ENCODE results near the gene DYNC2H1.
"Not testable (repeated sequence)": the region's sequence is repeated elsewhere in the genome, so short reads cannot be mapped to it uniquely, and the experiment has no call there.

Gene DYNC2H1

GRCh38 chr11:103372906-103373305 is 263.7 kb downstream of the DYNC2H1 start:
- DNase-seq = no peak

DNA sequence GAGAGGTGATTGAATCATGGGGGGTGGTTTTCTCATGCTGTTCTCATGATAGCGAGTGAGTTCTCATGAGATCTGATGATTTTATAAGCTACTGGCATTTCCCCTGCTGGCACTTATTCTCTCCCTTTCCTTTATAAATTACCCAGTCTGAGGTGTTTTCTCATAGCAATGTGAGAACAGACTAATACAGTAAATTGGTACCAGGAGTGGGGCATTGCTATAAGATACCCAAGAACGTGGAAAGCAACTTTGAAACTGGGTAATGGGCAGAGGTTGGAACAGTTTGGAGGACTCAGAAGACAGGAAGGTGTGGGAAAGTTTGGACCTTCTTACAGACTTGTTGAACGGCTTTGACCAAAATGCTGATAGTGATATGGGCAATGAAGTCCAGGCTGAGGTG is 265.0 kb downstream of the DYNC2H1 start:
- not testable (repeated sequence) for DNase-seq

DNA sequence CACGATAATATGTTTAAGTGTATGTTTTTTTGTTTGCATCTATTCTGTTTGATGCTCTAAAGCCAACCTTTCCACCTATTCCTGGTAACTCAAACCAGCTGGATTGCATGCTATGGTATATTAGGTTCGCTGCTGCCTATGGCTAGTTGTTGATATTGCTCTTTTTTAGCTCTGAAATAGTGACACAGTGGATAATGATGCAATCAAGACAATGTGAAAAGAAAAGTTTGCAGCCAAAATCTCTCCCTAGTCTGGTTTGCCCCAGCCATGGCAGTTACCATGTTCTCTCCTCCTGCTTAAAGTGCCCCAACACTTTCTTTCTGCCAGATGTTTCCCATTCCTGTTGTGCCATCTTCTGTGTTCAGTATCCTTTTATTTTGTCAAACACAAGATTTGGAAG is 269.7 kb downstream of the DYNC2H1 start:
- no peak for DNase-seq

- DNase-seq = no peak
Measured at GRCh38 chr11:103380031-103380430, 270.8 kb downstream of the DYNC2H1 start.

DNA sequence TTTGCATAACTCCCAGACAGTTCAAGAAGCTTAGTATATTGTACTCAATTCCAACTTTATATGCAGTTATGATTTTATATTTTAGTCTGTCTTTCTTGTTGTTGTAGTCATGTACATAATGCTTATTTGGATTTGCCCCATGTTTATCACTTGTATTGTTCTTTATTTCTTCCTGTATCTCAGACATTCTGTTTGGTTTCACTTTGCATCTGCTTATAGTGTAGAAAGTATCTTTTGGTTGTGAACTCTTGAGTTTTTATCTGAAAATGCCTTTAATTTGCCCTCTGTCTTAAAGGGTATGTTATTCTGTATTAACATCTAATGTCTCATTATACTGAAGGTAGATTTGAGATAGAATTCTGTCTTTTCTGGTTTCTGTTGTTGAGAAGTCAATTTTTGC is 275.4 kb downstream of the DYNC2H1 start:
- DNase-seq = no peak

DNA sequence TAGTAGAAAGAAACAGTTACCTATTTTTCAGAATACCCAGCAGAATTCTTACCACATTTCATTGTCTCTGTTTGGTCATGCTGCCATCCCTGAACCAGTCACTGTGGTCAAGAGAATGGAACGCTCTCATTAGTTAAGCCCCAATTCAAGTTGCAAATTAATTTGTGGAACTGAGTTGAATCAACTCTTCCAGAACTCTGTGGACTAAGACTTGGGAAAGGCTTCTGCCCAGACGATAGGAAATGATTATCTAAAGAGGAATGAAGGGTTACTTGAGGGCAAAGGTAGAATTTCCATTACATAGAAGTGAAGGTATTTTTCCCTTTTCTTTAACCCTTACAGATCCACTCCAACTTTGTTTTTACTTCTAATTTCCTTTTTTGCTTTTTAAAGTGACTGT is 286.4 kb downstream of the DYNC2H1 start:
- no peak for DNase-seq

DNA sequence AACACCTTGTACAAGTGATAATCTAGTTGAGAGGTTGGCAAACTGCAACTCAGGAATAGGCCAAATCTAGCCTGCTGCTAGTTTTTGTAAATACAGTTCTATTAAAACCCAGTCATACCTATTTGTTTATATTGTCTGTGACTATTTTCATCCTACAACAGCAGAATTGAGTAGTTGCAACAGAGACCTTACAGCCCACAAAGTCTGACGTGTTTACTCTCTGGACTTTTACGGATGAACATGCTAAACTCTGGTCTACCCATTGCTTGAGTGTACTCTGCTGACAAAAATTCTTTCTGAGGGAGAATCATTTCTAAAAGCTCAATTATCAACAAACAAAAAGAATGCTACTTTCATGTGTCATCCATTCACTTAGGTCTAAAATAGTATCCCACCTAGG is 287.0 kb downstream of the DYNC2H1 start:
- DNase-seq = no peak

DNA sequence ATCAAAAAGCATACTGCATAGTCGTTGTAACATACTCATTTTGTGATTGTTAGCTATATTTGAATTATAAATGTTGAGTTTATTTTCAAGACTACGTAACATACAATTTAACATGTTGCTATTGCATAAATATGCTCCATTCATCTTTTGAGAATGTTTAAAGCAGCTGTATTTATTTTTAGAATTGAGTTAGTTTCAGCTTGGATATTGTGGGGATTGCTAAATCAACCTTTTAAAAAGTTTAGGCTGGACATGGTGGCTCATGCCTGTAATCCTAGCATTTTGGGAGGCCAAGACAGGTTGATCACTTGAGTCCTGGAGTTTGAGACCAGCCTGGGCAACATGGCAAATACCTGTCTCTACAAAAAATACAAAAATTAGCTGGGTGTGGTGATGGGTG is 288.1 kb downstream of the DYNC2H1 start:
- no peak for DNase-seq

DNA sequence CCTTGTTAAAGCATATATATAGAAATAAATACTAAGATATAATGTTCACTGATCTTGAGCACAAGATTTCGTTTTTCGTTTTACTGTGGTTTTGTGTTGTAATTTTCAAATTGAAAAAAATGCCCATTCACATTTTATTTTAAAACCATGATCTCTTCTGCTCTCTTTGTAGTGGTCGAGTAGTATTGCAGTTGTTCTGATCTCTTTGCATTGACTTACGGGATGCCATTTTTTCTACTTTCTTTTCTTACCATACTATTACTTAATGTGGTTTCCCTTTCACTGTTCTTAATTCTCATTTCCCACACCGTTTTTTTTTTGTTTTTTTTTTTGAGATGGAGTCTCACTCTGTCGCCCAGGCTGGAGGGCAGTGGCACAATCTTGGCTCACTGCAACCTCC is 289.6 kb downstream of the DYNC2H1 start:
- DNase-seq = no peak

- DNase-seq = no peak
Measured at GRCh38 chr11:103406357-103406756, 297.1 kb downstream of the DYNC2H1 start.

DNA sequence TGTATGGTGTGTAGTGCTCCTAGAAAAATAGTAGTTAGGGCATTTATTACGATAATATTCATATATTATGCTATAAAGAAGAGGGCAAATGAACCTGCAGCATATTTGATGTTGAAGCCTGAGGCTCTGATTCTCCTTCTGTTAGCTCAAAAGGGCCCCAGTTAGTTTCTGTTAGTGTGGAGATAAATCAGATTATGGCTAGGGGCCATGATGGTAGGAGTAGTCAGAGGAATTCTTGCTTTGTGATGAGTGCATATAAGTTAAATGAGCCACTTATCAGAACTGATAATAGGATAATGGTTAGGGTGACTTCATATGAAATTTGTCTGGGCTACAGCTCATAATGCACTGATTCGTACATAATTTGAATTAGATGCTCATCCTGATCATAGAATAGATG is 298.4 kb downstream of the DYNC2H1 start:
- DNase-seq = no peak

GRCh38 chr11:103413266-103413888 is 304.2 kb downstream of the DYNC2H1 start:
- DNase-seq = no peak

GRCh38 chr11:103418014-103418413 is 308.8 kb downstream of the DYNC2H1 start:
- no peak for DNase-seq

- DNase-seq = no peak
Measured at GRCh38 chr11:103420593-103420992, 311.4 kb downstream of the DYNC2H1 start.

- DNase-seq = no peak
Measured at GRCh38 chr11:103433386-103434072, 324.3 kb downstream of the DYNC2H1 start.

- DNase-seq = no peak
Measured at GRCh38 chr11:103434073-103434411, 324.8 kb downstream of the DYNC2H1 start.

DNA sequence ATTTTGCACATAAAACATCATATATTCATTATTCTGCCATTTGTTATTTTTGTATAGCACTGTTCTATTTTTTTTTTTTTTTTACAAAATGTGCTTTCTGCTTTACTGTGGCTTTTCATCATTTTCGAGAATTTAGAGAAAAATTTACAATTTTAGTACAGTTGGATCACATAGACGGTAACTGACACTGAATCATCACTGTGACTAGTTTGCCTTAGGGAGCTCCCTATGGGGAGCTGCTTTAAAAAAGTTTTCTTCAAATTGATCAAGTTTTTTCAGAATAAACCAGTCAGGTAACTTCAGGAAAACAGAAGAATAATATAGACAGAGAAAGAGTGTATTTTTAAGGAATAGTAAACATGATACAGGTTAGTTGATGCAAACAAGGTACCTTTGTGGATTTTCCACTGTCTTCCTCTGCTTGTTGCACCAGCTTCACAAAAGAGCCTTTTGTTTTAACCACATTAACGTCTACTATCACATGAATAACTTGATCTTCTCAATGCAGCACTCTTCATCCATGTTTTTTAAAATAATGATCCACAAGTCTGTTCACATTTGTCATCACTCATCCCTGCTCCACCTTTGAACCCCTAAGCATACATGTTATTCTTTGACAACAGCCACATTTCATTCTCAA is 327.0 kb downstream of the DYNC2H1 start:
- no peak for DNase-seq

DNA sequence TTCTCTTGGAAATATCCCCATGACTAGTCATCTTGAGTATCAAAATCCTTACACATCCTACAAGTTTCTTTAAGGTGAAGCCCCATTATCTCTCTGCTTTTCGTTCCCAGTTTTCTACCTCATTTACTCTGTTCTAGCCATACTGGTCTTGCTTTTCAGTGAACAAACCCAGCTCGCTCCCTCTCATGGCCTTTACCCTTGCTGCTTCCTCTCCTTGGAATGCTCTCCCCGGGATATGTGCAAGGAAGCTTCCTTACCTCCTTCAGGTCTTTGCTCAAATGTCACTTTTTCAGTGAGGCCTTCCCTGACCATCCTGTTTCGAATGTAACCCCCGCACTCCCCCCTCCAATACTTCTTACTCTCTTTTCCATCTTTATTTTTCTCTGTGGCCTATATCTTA is 331.8 kb downstream of the DYNC2H1 start:
- DNase-seq = no peak

DNA sequence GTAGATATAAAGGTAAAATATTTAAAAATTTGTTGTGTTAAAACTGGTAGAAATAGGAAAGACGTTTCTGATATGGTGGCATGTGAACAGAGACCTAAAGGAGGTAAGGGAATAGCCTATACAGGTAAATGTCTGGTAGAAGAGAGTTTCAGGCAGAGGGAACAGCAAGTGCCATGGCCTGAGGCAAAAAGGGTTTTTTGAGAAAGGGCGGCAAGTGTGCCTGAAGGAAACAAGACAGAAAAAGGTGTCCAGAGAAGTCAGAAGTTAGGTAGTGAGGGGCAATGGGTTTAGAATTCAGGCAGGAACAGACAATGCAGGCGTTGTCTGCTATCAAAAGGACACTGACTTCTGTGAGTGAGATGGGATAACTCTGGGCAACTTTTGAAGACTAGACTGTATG is 339.7 kb downstream of the DYNC2H1 start:
- DNase-seq = no peak

DNA sequence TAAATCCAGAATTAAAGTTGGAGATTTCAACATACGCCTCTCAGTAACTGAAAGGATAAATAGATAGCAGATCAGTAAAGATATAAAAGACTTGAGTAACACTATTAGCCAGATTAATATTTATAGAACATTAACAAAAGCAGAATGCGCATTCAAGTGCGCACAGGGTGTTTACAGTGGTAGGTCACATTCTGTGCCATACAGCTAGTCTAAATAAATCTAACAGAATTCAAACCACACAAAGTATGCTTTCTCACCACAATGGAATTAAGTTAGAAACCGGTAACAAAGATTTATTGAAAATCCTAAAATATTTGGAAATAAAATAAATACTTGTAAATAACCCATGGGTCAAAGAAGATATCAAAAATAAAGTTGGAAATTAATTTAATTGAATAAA is 341.0 kb downstream of the DYNC2H1 start:
- DNase-seq = no peak

- no peak for DNase-seq
Measured at GRCh38 chr11:103453126-103453525, 343.9 kb downstream of the DYNC2H1 start.

DNA sequence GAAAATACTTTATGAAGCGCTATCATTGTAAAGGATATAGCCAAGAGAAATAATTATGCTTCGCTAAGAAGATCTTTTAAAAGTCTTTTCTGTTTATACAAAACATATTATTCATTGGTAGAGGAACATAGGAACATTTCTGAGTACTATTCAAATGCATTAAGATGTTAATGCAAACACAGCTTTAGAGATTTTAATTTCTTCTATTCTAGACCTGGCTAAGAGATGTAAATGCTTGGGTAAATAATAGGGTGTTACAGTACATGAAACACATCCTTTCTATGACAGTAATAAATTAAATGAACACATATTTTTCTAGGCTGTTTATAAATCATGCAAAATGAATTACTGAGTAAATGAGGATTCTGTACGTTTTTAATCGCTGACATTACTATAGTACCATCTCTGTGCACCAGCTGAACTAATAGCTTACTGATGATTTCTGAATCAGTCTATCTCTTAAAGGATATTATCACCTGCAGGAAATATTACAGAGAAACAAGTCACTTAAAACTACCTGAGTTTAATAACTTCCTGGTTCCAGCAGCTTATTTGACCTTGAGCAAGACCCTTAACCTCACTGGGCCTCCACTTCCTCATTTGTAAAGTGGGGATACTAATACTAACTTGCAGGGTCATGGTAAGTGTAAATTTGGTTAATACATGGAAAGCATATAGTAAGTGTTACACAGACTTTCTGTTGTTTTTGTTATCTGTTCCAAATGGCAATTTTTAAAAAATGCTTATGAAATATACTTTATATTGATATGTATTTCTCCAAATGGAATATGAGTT is 344.9 kb downstream of the DYNC2H1 start:
- DNase-seq = no peak

GRCh38 chr11:103464420-103464819 is 355.2 kb downstream of the DYNC2H1 start:
- no peak for DNase-seq
